Measurements from ENCODE around the gene SPO11. TPM values are rescaled to one million over a fixed set of nuclear protein-coding genes. Genes with fewer than 3 reads are reported as not detected.

SPO11 gene
- total RNA-seq, 1 experiment from 2014 or later = not detected

DNA sequence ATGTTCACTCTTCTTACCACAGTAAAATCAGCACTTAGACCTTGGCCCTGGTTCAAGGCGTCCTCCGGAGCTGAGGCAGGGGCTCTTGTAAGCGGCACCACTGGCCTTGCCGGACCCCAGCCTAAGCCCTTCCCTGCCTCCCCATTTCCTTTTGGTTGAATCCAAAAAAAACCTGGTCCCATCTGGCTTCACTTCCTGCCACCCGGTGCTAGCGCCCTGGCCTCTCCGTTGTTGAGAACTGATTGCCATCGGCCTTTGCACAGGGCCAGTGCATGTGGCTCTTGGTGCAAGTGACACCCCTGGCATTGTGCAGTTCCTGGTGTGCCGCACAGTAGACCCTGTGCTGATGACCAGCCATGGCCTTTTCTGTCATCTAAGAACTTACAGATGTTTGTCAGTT, 42.6 kb downstream of the SPO11 start:
- no TSS peak for BruUV-seq (replicated peaks)
- H3K4me2 ChIP-seq (ENCODE audit: low read length) = no peak overlapping the region
- CTCF ChIA-PET = no interaction called here

DNA sequence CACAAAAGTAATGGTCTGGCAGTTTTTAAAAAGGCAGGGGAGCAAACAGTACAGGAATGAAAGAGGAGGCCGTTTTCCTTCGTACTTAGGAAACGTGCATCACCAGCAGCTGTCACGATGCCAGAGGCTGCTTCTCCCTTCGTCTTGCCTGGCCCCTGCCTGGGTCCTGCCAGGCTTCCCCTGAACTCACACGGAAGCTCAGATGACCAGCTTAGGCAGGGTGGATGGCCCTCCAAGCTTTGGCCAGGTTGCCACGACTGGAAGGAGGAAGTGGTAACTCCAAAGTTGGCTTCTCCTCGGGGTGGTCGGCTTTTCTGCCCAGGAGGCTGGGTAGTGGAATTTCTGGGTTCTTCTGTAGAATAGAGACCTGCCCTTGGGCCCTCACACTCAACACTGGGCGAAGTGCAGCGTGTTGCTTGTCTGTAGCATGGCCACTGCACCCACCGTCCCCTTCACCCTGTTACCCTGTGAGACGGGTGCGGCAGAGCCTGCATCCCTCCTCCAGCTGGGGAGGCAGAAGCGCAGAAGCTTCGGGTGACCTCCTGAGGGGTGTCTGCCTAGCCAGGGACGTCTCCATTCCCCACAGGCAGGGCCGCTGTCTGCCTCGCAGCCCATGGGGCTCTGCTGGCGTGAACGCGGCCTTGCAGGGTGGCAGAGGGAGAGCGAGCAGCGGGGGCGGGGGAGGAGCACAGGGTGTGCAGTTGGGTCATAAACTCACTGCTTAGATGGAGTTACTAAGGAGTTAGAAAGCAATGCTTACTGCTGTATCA, 43.2 kb downstream of the SPO11 start:
- CTCF ChIA-PET = no interaction called here
- no peaks in the 10 kb centered on the region for H3K9me2 ChIP-seq (ENCODE audit: insufficient read depth)
- H2AFZ ChIP-seq (ENCODE audit: low read depth, low read length, poor library complexity, severe bottlenecking) = no peak overlapping the region
- peaks cover 79 to 80% of the 10 kb centered on the region in 2 experiments for H3K36me3 ChIP-seq (ENCODE audit: control insufficient read depth in 1 of 2, insufficient read depth in 2 of 2, low read length in 2 of 2)
- DNase-seq (ENCODE audit: low read depth, low spot score) (no peak), ATAC-seq (no peak)
- no peak overlapping the region for H3K4me3 ChIP-seq (replicated peaks in 1 of 2; ENCODE audit: low read depth in 1 of 2, low read length in 2 of 2)
- no peak overlapping the region for H3K27ac ChIP-seq (ENCODE audit: low read depth, low read length)
- no peaks in the 10 kb centered on the region for H4K20me1 ChIP-seq (ENCODE audit: insufficient read depth)
- intact Hi-C loops (cut with micrococcal nuclease) = no loop called here
- no peak overlapping the region for H3K4me2 ChIP-seq (ENCODE audit: low read length)
- BruUV-seq (replicated peaks) = no TSS peak
- H3K27me3 ChIP-seq (ENCODE audit: insufficient read depth, low read length) = no peaks in the 10 kb centered on the region
- peaks cover 7% of the 10 kb centered on the region; the same call in 1 of the 2 replicates for H3K79me2 ChIP-seq (ENCODE audit: insufficient read depth, low read length)
- no peaks in the 10 kb centered on the region for H3K4me1 ChIP-seq (ENCODE audit: control insufficient read depth in 1 of 2, insufficient read depth in 2 of 2, low read length in 2 of 2)
- POLR2A ChIA-PET = no interaction called here
- H3K9me3 ChIP-seq (ENCODE audit: control insufficient read depth in 1 of 2, insufficient read depth in 1 of 2, low read depth in 1 of 2, low read length in 2 of 2) = no peaks in the 10 kb centered on the region
- RAD21 ChIA-PET (ENCODE audit: low non-redundant PET in 1 of 2, low total read pairs in 2 of 2, uncharacterized antibody in 2 of 2, unreplicated experiment in 2 of 2) = no interaction called here
- no peak overlapping the region for H3K9ac ChIP-seq (ENCODE audit: low read length)
- TF ChIP-seq POLR2AphosphoS5 (IDR thresholded peaks at IDR 0.05; ENCODE audit: low read depth, low read length) (no peak), CEBPB (IDR thresholded peaks at IDR 0.05; ENCODE audit: low read depth) (no peak), POLR2A (IDR thresholded peaks at IDR 0.05; ENCODE audit: borderline replicate concordance, extremely low read depth, insufficient read depth, insufficient read length) (no peak), EGR1 (IDR thresholded peaks at IDR 0.05; ENCODE audit: low read depth) (no peak), EZH2phosphoT487 (IDR thresholded peaks at IDR 0.05; ENCODE audit: borderline replicate concordance) (no peak), YY1 (IDR thresholded peaks at IDR 0.05; ENCODE audit: extremely low read depth, insufficient replicate concordance, low read depth, low read length) (no peak), RAD21 (IDR thresholded peaks at IDR 0.05; ENCODE audit: low read depth) (no peak), ELF1 (IDR thresholded peaks at IDR 0.05; ENCODE audit: borderline replicate concordance, low read depth) (no peak), ZFX (IDR thresholded peaks at IDR 0.05) (no peak), TCF7L2 (IDR thresholded peaks at IDR 0.05; ENCODE audit: borderline replicate concordance, extremely low read depth, insufficient read depth, insufficient read length) (no peak), MAX (IDR thresholded peaks at IDR 0.05) (no peak), ZBTB33 (IDR thresholded peaks at IDR 0.05; ENCODE audit: extremely low read depth, insufficient replicate concordance, low read length) (no peak), FOSL1 (IDR thresholded peaks at IDR 0.05; ENCODE audit: low read depth) (no peak)
- TF ChIP-seq, protein P1, sequence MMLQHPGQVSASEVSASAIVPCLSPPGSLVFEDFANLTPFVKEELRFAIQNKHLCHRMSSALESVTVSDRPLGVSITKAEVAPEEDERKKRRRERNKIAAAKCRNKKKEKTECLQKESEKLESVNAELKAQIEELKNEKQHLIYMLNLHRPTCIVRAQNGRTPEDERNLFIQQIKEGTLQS (IDR thresholded peaks at IDR 0.05) = no peak

More for the DNA sequence above, 42.6 kb downstream of the SPO11 start:
- Histone ChIP-seq H3K36me3 (ENCODE audit: control insufficient read depth in 1 of 2, insufficient read depth in 2 of 2, low read length in 2 of 2) (peaks cover 75 to 78% of the 10 kb centered on the region in 2 experiments), H3K4me1 (ENCODE audit: control insufficient read depth in 1 of 2, insufficient read depth in 2 of 2, low read length in 2 of 2) (no peaks in the 10 kb centered on the region), H2AFZ (ENCODE audit: low read depth, low read length, poor library complexity, severe bottlenecking) (no peak overlapping the region), H4K20me1 (ENCODE audit: insufficient read depth) (no peaks in the 10 kb centered on the region), H3K79me2 (ENCODE audit: insufficient read depth, low read length) (peaks cover 7% of the 10 kb centered on the region; the same call in 1 of the 2 replicates), H3K9me3 (ENCODE audit: control insufficient read depth in 1 of 2, insufficient read depth in 1 of 2, low read depth in 1 of 2, low read length in 2 of 2) (no peaks in the 10 kb centered on the region), H3K27me3 (ENCODE audit: insufficient read depth, low read length) (no peaks in the 10 kb centered on the region), H3K4me3 (replicated peaks in 1 of 2; ENCODE audit: low read depth in 1 of 2, low read length in 2 of 2) (no peak overlapping the region), H3K9me2 (ENCODE audit: insufficient read depth) (no peaks in the 10 kb centered on the region), H3K9ac (ENCODE audit: low read length) (no peak overlapping the region), H3K27ac (ENCODE audit: low read depth, low read length) (no peak overlapping the region)
- RAD21 ChIA-PET (ENCODE audit: low non-redundant PET in 1 of 2, low total read pairs in 2 of 2, uncharacterized antibody in 2 of 2, unreplicated experiment in 2 of 2) = no interaction called here
- TF ChIP-seq EZH2phosphoT487 (IDR thresholded peaks at IDR 0.05; ENCODE audit: borderline replicate concordance) = no peak
- POLR2A ChIA-PET = no interaction called here
- ATAC-seq = no peak
- intact Hi-C loops (cut with micrococcal nuclease) = no loop called here
- no peak for DNase-seq (ENCODE audit: low read depth, low spot score)
